H1 (cell line): ENCODE measurements around the gene NFKBIL1. TPM values are rescaled to one million over a fixed set of nuclear protein-coding genes. Genes with fewer than 3 reads are reported as not detected.

Experiments
- CTCF ChIA-PET: fragments of 300-600 bp; sonication (Branson Sonifier 250); formaldehyde crosslinking; loops from one replicate; lab custom pipeline; 2021; ENCODE audit not compliant: partially characterized antibody; lab: Charles Lee
- POLR2A ChIA-PET: fragments of 300-600 bp; sonication (Branson Sonifier 250); formaldehyde crosslinking; loops from one replicate; lab custom pipeline; 2021; ENCODE audit warnings: inconsistent platforms; ENCODE audit not compliant: partially characterized antibody; lab: Charles Lee
- DNase-seq, 2 experiments: peaks; one replicate each; pipeline versions ENCODE4 v3.0.0 to v3.0.0-alpha.2; 2010 to 2022; ENCODE audit warnings: low spot score in 2 of 2, low read depth in 1 of 2, mixed read lengths in 1 of 2
- FAIRE-seq: peaks from 2 replicates; lab custom pipeline; 2011; peaks lifted over from hg19 to GRCh38; lab: Jason Lieb, UNC
- H2AFZ ChIP-seq: 2 replicates; pipeline ENCODE4 v1.8.1; 2012; ENCODE audit warnings: low read length, inconsistent platforms
- H2AK5ac ChIP-seq: 2 replicates; pipeline ENCODE4 v1.6.1; 2013; ENCODE audit warnings: low read depth, low read length
- H2BK120ac ChIP-seq: replicated peaks from 2 replicates; pipeline ENCODE3; 2013; ENCODE audit warnings: low read depth, low read length, inconsistent platforms
- H2BK12ac ChIP-seq: 2 replicates; pipeline ENCODE4 v1.6.1; 2013; ENCODE audit warnings: low read depth, low read length
- H2BK15ac ChIP-seq: 2 replicates; pipeline ENCODE4 v1.6.1; 2013; ENCODE audit warnings: low read length
- H2BK20ac ChIP-seq: 2 replicates; pipeline ENCODE4 v1.6.1; 2013; ENCODE audit warnings: low read length
- H2BK5ac ChIP-seq: 2 replicates; pipeline ENCODE4 v1.6.1; 2013; ENCODE audit warnings: low read depth, low read length
- H3K14ac ChIP-seq: 2 replicates; pipeline ENCODE4 v1.6.1; 2013; ENCODE audit warnings: inconsistent platforms; ENCODE audit not compliant: insufficient read length
- H3K18ac ChIP-seq: 2 replicates; pipeline ENCODE4 v1.6.1; 2013; ENCODE audit warnings: low read length; ENCODE audit errors: extremely low read depth
- H3K23ac ChIP-seq: 2 replicates; pipeline ENCODE4 v1.6.1; 2013; ENCODE audit warnings: inconsistent platforms; ENCODE audit not compliant: insufficient read length
- H3K23me2 ChIP-seq: 2 replicates; pipeline ENCODE4 v1.6.1; 2013; ENCODE audit warnings: low read depth, low read length
- H3K27ac ChIP-seq: 2 replicates; pipeline ENCODE4 v1.6.1; 2011; ENCODE audit warnings: low read depth, low read length, inconsistent platforms
- H3K27me3 ChIP-seq, 4 experiments: replicated peaks in 1 of 4; 1 replicate in 1 of 4; 2 replicates in 3 of 4; pipeline versions ENCODE4 v1.6.1 to v1.8.1; 2011 to 2013; ENCODE audit warnings: low read length in 3 of 4, mild to moderate bottlenecking in 3 of 4, inconsistent platforms in 2 of 4, mixed read lengths in 2 of 4, moderate library complexity in 1 of 4; ENCODE audit not compliant: control insufficient read depth in 3 of 4, insufficient read depth in 3 of 4; ENCODE audit errors: extremely low read depth in 1 of 4
- H3K36me3 ChIP-seq, 4 experiments: 2 replicates each; pipeline versions ENCODE4 v1.6.1 to v1.8.1; 2011 to 2013; ENCODE audit warnings: mild to moderate bottlenecking in 4 of 4, low read length in 3 of 4, moderate library complexity in 2 of 4, control low read depth in 1 of 4, inconsistent platforms in 1 of 4; ENCODE audit not compliant: insufficient read depth in 4 of 4, control insufficient read depth in 2 of 4
- H3K4ac ChIP-seq: replicated peaks from 2 replicates; pipeline ENCODE3; 2013; ENCODE audit warnings: low read length, low read depth, mixed read lengths, inconsistent platforms; ENCODE audit not compliant: insufficient read length
- H3K4me1 ChIP-seq, 4 experiments: replicated peaks in 1 of 4; 1 replicate in 1 of 4; 2 replicates in 3 of 4; pipeline versions ENCODE4 v1.6.1 to v1.8.1; 2011 to 2013; ENCODE audit warnings: low read length in 3 of 4, inconsistent platforms in 2 of 4, mixed read lengths in 1 of 4; ENCODE audit not compliant: insufficient read depth in 4 of 4, control insufficient read depth in 3 of 4
- H3K4me2 ChIP-seq, 2 experiments: 2 replicates each; pipeline versions ENCODE4 v1.6.1 to v1.8.1; 2011 to 2013; ENCODE audit warnings: low read depth in 2 of 2, low read length in 2 of 2, control low read depth in 1 of 2, inconsistent platforms in 1 of 2, mild to moderate bottlenecking in 1 of 2; ENCODE audit not compliant: insufficient read depth in 1 of 2
- H3K4me3 ChIP-seq, 4 experiments: fragments of 200-600, 300-600 bp in 1 of 4; sonication (generic), shearing (Covaris generic), sonication (Bioruptor Twin) in 1 of 4; 2 replicates each; pipeline versions ENCODE4 v1.5.1 to v1.8.1; 2011 to 2016; ENCODE audit warnings: low read length in 4 of 4, low read depth in 3 of 4, control low read depth in 2 of 4, inconsistent platforms in 2 of 4, mild to moderate bottlenecking in 2 of 4, mixed read lengths in 1 of 4, moderate library complexity in 1 of 4; ENCODE audit not compliant: insufficient read depth in 2 of 4; ENCODE audit errors: extremely low read depth in 1 of 4
- H3K56ac ChIP-seq: replicated peaks from 2 replicates; pipeline ENCODE3; 2013; ENCODE audit warnings: low read depth, mild to moderate bottlenecking, mixed read lengths, low read length, inconsistent platforms; ENCODE audit not compliant: insufficient read length
- H3K79me1 ChIP-seq: 2 replicates; pipeline ENCODE4 v1.6.1; 2013; ENCODE audit warnings: low read depth, low read length, control low read depth
- H3K79me2 ChIP-seq, 2 experiments: 2 replicates each; pipeline versions ENCODE4 v1.6.1 to v1.8.1; 2012 to 2013; ENCODE audit warnings: low read length in 2 of 2, mild to moderate bottlenecking in 2 of 2, inconsistent platforms in 1 of 2; ENCODE audit not compliant: insufficient read depth in 2 of 2, control insufficient read depth in 1 of 2
- H3K9ac ChIP-seq, 4 experiments: replicated peaks in 1 of 4; 1 replicate in 1 of 4; 2 replicates in 3 of 4; pipeline versions ENCODE4 v1.6.1 to v1.8.1; 2011 to 2013; ENCODE audit warnings: low read depth in 3 of 4, low read length in 3 of 4, control low read depth in 2 of 4, mild to moderate bottlenecking in 2 of 4, moderate library complexity in 2 of 4, inconsistent platforms in 1 of 4; ENCODE audit errors: extremely low read depth in 1 of 4
- H3K9me3 ChIP-seq, 2 experiments: 2 replicates each; pipeline versions ENCODE4 v1.6.1 to v1.8.1; 2012 to 2013; ENCODE audit warnings: mild to moderate bottlenecking in 2 of 2, moderate library complexity in 2 of 2, control low read depth in 1 of 2, inconsistent platforms in 1 of 2, low read depth in 1 of 2, low read length in 1 of 2, mixed read lengths in 1 of 2; ENCODE audit not compliant: insufficient read depth in 2 of 2
- H4K20me1 ChIP-seq, 2 experiments: replicated peaks in 1 of 2; 2 replicates each; pipeline versions ENCODE3 to v1.8.1; 2011 to 2013; ENCODE audit warnings: inconsistent platforms in 2 of 2, low read length in 2 of 2, mild to moderate bottlenecking in 1 of 2; ENCODE audit not compliant: insufficient read depth in 2 of 2, control insufficient read depth in 1 of 2
- H4K5ac ChIP-seq: 2 replicates; pipeline ENCODE4 v1.6.1; 2013; ENCODE audit warnings: low read length, low read depth, mixed read lengths, inconsistent platforms; ENCODE audit not compliant: insufficient read length
- H4K8ac ChIP-seq: 2 replicates; pipeline ENCODE4 v1.8.0; 2013; ENCODE audit warnings: mild to moderate bottlenecking, moderate library complexity, low read length, inconsistent platforms; ENCODE audit not compliant: insufficient read depth; ENCODE audit errors: extremely low read depth
- H4K91ac ChIP-seq: replicated peaks from 2 replicates; pipeline ENCODE3; 2013; ENCODE audit warnings: low read length, mixed read lengths, inconsistent platforms; ENCODE audit not compliant: insufficient read length
- BRCA1 ChIP-seq: IDR thresholded peaks from 2 replicates; pipeline ENCODE4 v1.6.1; 2012; ENCODE audit warnings: low read depth, low read length, improper control_type of control experiment
- CBX8 ChIP-seq: fragments of 300-800, 300-1000 bp; sonication (generic); IDR thresholded peaks from 2 replicates; pipeline ENCODE4 v1.7.1; 2016; ENCODE audit warnings: low read depth, low read length, borderline replicate concordance
- HDAC6 ChIP-seq: IDR thresholded peaks from one replicate; pipeline ENCODE4 v1.7.1; 2012; ENCODE audit warnings: low read depth, mild to moderate bottlenecking, inconsistent platforms, low read length, moderate library complexity
- NRF1 ChIP-seq: IDR thresholded peaks from 2 replicates; pipeline ENCODE4 v1.6.1; 2011; ENCODE audit warnings: mild to moderate bottlenecking, low read depth, low read length, improper control_type of control experiment
- WGBS, 2 experiments: shearing (Covaris generic) in 1 of 2; methylation state at CpG; one replicate each; pipeline versions ENCODE4 v1.1.6 to v1.1.7; 2013 to 2015; ENCODE audit warnings: low lambda C conversion rate in 2 of 2, mixed read lengths in 2 of 2, inconsistent platforms in 1 of 2, low coverage in 1 of 2, missing lambda C conversion rate in 1 of 2; ENCODE audit not compliant: insufficient replicate concordance in 2 of 2, insufficient coverage in 1 of 2, insufficient read length in 1 of 2; ENCODE audit errors: extremely low coverage in 1 of 2, missing lambda C conversion rate in 1 of 2; 5-methylcytosine and 5-hydroxymethylcytosine counted together
- polyA plus RNA-seq, 7 experiments: library from polyadenylated mRNA; depleted of rRNA in 3 of 7; stranded (reverse) in 5 of 7; unstranded in 2 of 7; fragments of >200 nt in 5 of 7; fragments of 200-250 nt in 2 of 7; gene quantifications; 1 replicate in 5 of 7; 2 replicates in 1 of 7; 4 replicates in 1 of 7; pipeline versions ENCODE4 v1.2.1 to v1.2.3, GENCODE V29; 2011 to 2013; ENCODE audit warnings: missing spikeins in 2 of 7, mixed read lengths in 2 of 7
- total RNA-seq: library from RNA; stranded (reverse); fragmentation: NEBNext Ultra II Directional; extraction: Animal tissue kit (Norgen Biotek cat#: 25700); gene quantifications from 2 replicates; pipeline ENCODE4 v1.2.1, GENCODE V29; 2021
- TF ChIP-seq, protein P1 (sequence below): IDR thresholded peaks from 2 replicates; pipeline ENCODE4 v1.6.1; 2012; ENCODE audit warnings: inconsistent platforms

NFKBIL1 gene
- total and polyA plus RNA-seq, 2 of the 8 experiments (the other 6 are each of a cell fraction or from before 2014, with no cell fraction given): 7.5 to 11.2 TPM

DNA sequence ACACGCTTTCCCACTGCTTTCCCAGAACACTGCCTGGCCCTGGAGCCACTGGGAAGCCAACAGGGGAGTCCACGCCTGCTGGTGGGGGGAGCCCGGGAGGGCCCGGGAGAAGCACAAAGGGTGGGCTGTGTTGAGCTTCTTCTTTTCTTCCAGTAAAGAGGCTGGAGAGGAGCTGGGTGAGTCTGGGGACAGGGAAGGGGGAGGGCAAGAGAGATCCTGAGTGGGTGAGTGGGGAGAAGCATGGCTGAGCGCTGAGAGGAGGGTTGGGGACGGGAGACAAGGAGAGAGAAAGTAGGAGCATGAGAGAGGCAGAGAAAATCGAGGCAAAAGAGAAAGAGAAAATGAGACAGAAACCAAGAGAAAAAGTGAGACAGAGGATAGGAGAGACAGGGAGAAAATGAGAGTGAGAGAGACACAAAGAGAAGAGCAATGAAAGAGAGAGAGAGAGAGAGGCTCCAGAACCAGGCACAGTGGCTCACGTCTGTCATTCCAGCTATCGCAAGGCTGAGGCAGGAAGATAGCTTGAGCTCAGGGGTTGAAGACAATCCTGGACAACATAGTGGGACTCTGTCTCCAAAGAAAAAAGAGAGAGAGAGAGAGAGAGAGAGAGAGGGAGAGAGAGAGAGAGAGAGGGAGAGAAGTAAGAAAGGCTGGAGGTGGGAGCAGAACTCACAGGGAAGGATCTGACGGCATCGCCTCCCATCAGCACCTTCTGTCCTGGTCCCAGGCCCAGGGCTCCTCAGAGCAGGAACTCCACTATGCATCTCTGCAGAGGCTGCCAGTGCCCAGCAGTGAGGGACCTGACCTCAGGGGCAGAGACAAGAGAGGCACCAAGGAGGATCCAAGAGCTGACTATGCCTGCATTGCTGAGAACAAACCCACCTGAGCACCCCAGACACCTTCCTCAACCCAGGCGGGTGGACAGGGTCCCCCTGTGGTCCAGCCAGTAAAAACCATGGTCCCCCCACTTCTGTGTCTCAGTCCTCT lies 40.7 kb downstream of the NFKBIL1 start:
- H3K23me2 ChIP-seq: 0 out of 2 replicates have a peak, but pooled peaks cover 2% of the 10 kb centered on the region
- no peak overlapping the region; the same call in 1 of the 2 replicates for H4K8ac ChIP-seq
- H2BK15ac ChIP-seq: no peak overlapping the region
- H2BK120ac ChIP-seq: no peak overlapping the region
- DNase-seq: no peak
- H3K4me3 ChIP-seq: no peak overlapping the region
- no peak overlapping the region for H3K23ac ChIP-seq
- H3K36me3 ChIP-seq: no peaks in the 10 kb centered on the region
- no peak overlapping the region for H3K56ac ChIP-seq
- no peak overlapping the region for H4K91ac ChIP-seq
- no peak overlapping the region for H4K5ac ChIP-seq
- 84% methylated on average over 8 of the region's 12 CpGs; no CpG with 5 or more reads in 1 of the 2 experiments for WGBS, 2 experiments
- H2BK5ac ChIP-seq: no peak overlapping the region
- H2BK20ac ChIP-seq: no peak overlapping the region
- H3K4me1 ChIP-seq: peaks cover 0 to 4% (median 0%) of the 10 kb centered on the region in 4 experiments; a peak in 1 of 7 replicates
- FAIRE-seq: no peak
- H3K27me3 ChIP-seq: no peaks in the 10 kb centered on the region
- H4K20me1 ChIP-seq: no peaks in the 10 kb centered on the region
- no peak overlapping the region for H3K9ac ChIP-seq
- H3K4ac ChIP-seq: no peak overlapping the region
- H3K14ac ChIP-seq: no peak overlapping the region
- no peak overlapping the region for H3K27ac ChIP-seq
- no peak overlapping the region for H3K4me2 ChIP-seq
- H3K79me1 ChIP-seq: no peaks in the 10 kb centered on the region
- no peak overlapping the region for H2AK5ac ChIP-seq
- ChIA-PET CTCF (interaction anchor here (0.7 to 22.0 kb wide), 10 partner anchors 4 to 69 kb away, joined by 3 to 640 read pairs (median 8); partner anchors contain the start of genes AIF1, ATP6V1G2, LST1 and LTB), POLR2A (interaction anchor here (0.6 to 3.9 kb wide), 12 partner anchors 8 to 59 kb away, joined by 3 to 16 read pairs (median 5); partner anchors contain the start of genes ATP6V1G2, DDX39B, MCCD1 and NFKBIL1)
- no peak overlapping the region for H3K18ac ChIP-seq
- no peak overlapping the region for H2AFZ ChIP-seq
- H2BK12ac ChIP-seq: no peak overlapping the region
- H3K9me3 ChIP-seq: no peaks in the 10 kb centered on the region
- no peaks in the 10 kb centered on the region for H3K79me2 ChIP-seq
- TF ChIP-seq NRF1: no peak
- TF ChIP-seq, protein P1, sequence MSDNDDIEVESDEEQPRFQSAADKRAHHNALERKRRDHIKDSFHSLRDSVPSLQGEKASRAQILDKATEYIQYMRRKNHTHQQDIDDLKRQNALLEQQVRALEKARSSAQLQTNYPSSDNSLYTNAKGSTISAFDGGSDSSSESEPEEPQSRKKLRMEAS: no peak
- TF ChIP-seq HDAC6: no peak
- no peak for TF ChIP-seq BRCA1
- no peak for TF ChIP-seq CBX8
